NT2/D1 (cell line): Measurements from ENCODE around the gene KRTAP5-8.

Source experiments
- SUZ12 ChIP-seq: IDR thresholded peaks from 2 replicates; pipeline ENCODE4 v1.6.1; 2011; ENCODE audit not compliant: insufficient read length, insufficient read depth; ENCODE audit errors: extremely low read depth
- YY1 ChIP-seq: IDR thresholded peaks from 2 replicates; pipeline ENCODE4 v1.6.1; 2011; ENCODE audit not compliant: insufficient read length, insufficient read depth
- ZNF274 ChIP-seq: IDR thresholded peaks from 2 replicates; pipeline ENCODE4 v1.6.1; 2011; ENCODE audit warnings: mild to moderate bottlenecking, low read depth, low read length

DNA sequence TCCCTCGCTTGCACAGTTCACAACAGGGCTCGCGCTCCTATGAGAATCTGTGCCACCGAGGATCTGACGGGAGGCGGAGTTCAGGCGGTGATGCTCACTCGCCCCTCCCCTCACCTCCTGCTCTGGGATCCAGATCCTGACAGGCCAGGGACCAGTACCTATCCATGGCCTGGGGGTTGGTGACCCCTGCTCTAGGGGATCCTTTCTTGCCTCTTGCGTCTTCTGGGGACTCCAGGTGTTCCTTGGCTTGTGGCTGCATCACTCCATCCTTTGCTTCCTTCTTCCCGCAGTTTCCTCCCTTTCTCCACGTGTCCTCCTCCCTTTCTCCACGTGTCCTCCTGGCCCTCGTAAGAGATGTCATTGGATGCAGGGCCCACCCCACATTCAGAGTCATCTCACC is 41.4 kb upstream of the KRTAP5-8 start:
- TF ChIP-seq ZNF274 (no peak), SUZ12 (no peak), YY1 (no peak)
